PFSK-1 (cell line): ENCODE data around the gene CERS2. TPM values are rescaled to one million over a fixed set of nuclear protein-coding genes. Genes with fewer than 3 reads are reported as not detected.

ENCODE experiments used
- FOXP2 ChIP-seq: optimal IDR thresholded peaks from 2 replicates; pipeline ENCODE3; 2011; ENCODE audit warnings: borderline replicate concordance, control low read depth, inconsistent platforms; ENCODE audit not compliant: insufficient read depth; ENCODE audit errors: extremely low read length, extremely low read depth
- POLR2AphosphoS5 ChIP-seq: IDR thresholded peaks from 2 replicates; pipeline ENCODE4 v1.6.1; 2012; ENCODE audit warnings: low read depth, mild to moderate bottlenecking, control low read depth, low read length, moderate library complexity
- REST ChIP-seq, 2 experiments: IDR thresholded peaks; 2 replicates each; pipeline versions ENCODE4 v1.6.1 to v1.8.0; 2011 to 2012; ENCODE audit warnings: low read depth in 2 of 2, low read length in 2 of 2, control low read depth in 1 of 2, inconsistent platforms in 1 of 2, mild to moderate bottlenecking in 1 of 2, moderate library complexity in 1 of 2; ENCODE audit not compliant: insufficient read depth in 1 of 2
- SIN3A ChIP-seq: IDR thresholded peaks from 2 replicates; pipeline ENCODE4 v1.6.1; 2012; ENCODE audit warnings: mild to moderate bottlenecking, low read length, moderate library complexity, borderline replicate concordance; ENCODE audit not compliant: insufficient read depth
- TAF1 ChIP-seq: IDR thresholded peaks from 2 replicates; pipeline ENCODE4 v1.6.1; 2012; ENCODE audit warnings: low read length, control low read depth, borderline replicate concordance; ENCODE audit not compliant: insufficient read depth
- polyA plus RNA-seq: library from polyadenylated mRNA; unstranded; fragments of >200 nt; gene quantifications from one replicate; pipeline ENCODE4 v1.2.1, GENCODE V29; 2012; ENCODE audit warnings: low read depth, missing spikeins; ENCODE audit not compliant: insufficient read length

Gene CERS2
- polyA plus RNA-seq, result 223 TPM

- TF ChIP-seq REST (IDR thresholded peaks at IDR 0.05; ENCODE audit: insufficient read depth in 1 of 2, low read depth in 2 of 2, low read length in 2 of 2) (no peak), SIN3A (no peak), TAF1 (no peak), POLR2AphosphoS5 (no peak), FOXP2 (no peak)
Measured at GRCh38 chr1:150974580-150975478, at the start of gene CERS2. CERS2 (minus strand) TSS chr1:150974835; CDS start chr1:150969090, 5,745 bp downstream.

GRCh38 chr1:151013518-151013917 lies 38.9 kb upstream of the CERS2 start:
- TF ChIP-seq FOXP2 (no peak), POLR2AphosphoS5 (no peak)

- no peak for TF ChIP-seq REST (IDR thresholded peaks at IDR 0.05; ENCODE audit: insufficient read depth in 1 of 2, low read depth in 2 of 2, low read length in 2 of 2)
- no peak for TF ChIP-seq FOXP2
- TF ChIP-seq POLR2AphosphoS5, result no peak
- no peak for TF ChIP-seq SIN3A
- no peak for TF ChIP-seq TAF1
Measured at GRCh38 chr1:151012684-151013471, 38.2 kb upstream of the CERS2 start.

- TF ChIP-seq POLR2AphosphoS5, result no peak
- no peak for TF ChIP-seq REST (IDR thresholded peaks at IDR 0.05; ENCODE audit: insufficient read depth in 1 of 2, low read depth in 2 of 2, low read length in 2 of 2)
- TF ChIP-seq SIN3A, result no peak
- TF ChIP-seq TAF1, result no peak
- TF ChIP-seq FOXP2, result no peak
Measured at GRCh38 chr1:151011154-151011850, 36.7 kb upstream of the CERS2 start.

GRCh38 chr1:151010346-151010726 lies 35.7 kb upstream of the CERS2 start:
- TF ChIP-seq POLR2AphosphoS5, result no peak
- no peak for TF ChIP-seq REST (IDR thresholded peaks at IDR 0.05; ENCODE audit: insufficient read depth in 1 of 2, low read depth in 2 of 2, low read length in 2 of 2)
- no peak for TF ChIP-seq FOXP2
- no peak for TF ChIP-seq TAF1
- no peak for TF ChIP-seq SIN3A
